Transverse colon (tissue), 4 donors: ENCODE data around the gene ZFAND3.

Experiments used
- CTCF ChIP-seq, 5 experiments: fragments of 200-600 bp in 3 of 5; fragments of 450-650 bp in 2 of 5; sonication (generic) in 3 of 5; IDR thresholded peaks; 1 replicate in 2 of 5; 2 replicates in 3 of 5; pipeline ENCODE4 v1.5.1; 2016 to 2017; ENCODE audit warnings: antibody characterized with exemption in 5 of 5, inconsistent platforms in 3 of 5, mild to moderate bottlenecking in 2 of 5, moderate library complexity in 1 of 5
- POLR2A ChIP-seq: fragments of 450-650 bp; IDR thresholded peaks from one replicate; pipeline ENCODE4 v1.6.1; 2016; ENCODE audit warnings: antibody characterized with exemption, mild to moderate bottlenecking, moderate library complexity
- POLR2AphosphoS5 ChIP-seq, 3 donors: sonication (generic); formaldehyde crosslinking; IDR thresholded peaks; one replicate each; pipeline ENCODE4 v1.6.1; 2016; ENCODE audit warnings: antibody characterized with exemption in 3 of 3

DNA sequence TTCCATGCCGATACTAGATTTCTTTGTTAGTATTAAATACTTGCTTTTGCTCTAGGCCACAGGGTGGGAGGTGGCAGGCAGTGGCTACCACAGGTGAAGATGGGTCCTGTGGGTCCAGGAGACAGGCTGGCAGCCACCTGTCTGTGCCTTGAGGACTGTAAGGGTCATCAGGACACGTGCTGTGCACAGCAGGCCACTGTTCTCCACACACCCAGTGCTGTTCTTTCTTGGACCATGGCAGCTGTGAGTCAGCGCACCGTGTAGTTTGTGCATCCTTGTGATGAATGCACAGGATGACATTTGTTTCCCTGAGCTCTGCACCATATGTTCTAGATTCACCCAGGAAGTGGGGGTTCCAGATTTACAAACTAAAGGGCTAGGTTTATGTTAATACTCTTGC is 317.0 kb downstream of the ZFAND3 start:
- no peak for TF ChIP-seq CTCF (IDR thresholded peaks at IDR 0.05)
- no peak for TF ChIP-seq POLR2AphosphoS5 (IDR thresholded peaks at IDR 0.05)
- TF ChIP-seq POLR2A, result no peak
